ENCODE measurements around the gene HMGN4. TPM values are rescaled to one million over a fixed set of nuclear protein-coding genes. Genes with fewer than 3 reads are reported as not detected.

Gene HMGN4
- total and polyA plus RNA-seq, 2 donors from 2014 or later, result 49.3 to 72.7 TPM

- H3K36me3 ChIP-seq (ENCODE audit: control insufficient read depth in 2 of 3, insufficient read depth in 3 of 3, low read length in 3 of 3), result no peaks in the 10 kb centered on the region
- H3K4me3 ChIP-seq (ENCODE audit: low read length in 3 of 3), result no peak overlapping the region
- H3K9me3 ChIP-seq (ENCODE audit: control insufficient read depth in 2 of 3, insufficient read depth in 1 of 3, low read length in 3 of 3), result no peaks in the 10 kb centered on the region
- no peak overlapping the region for H3K9ac ChIP-seq (ENCODE audit: low read length in 3 of 3)
- intact Hi-C loops (cut with DNase I), result no loop called here
- H3K27ac ChIP-seq (ENCODE audit: low read depth in 2 of 2, low read length in 2 of 2), result no peak overlapping the region
- H3K27me3 ChIP-seq (ENCODE audit: control insufficient read depth, insufficient read depth, low read length), result peaks cover 10% of the 10 kb centered on the region
- H3K4me1 ChIP-seq (ENCODE audit: control insufficient read depth in 2 of 3, insufficient read depth in 2 of 3, low read depth in 1 of 3, low read length in 3 of 3), result peaks cover 0 to 5% (median 0%) of the 10 kb centered on the region in 3 donors
- DNase-seq (no peak), FAIRE-seq (no peak)
- TF ChIP-seq, protein P1, sequence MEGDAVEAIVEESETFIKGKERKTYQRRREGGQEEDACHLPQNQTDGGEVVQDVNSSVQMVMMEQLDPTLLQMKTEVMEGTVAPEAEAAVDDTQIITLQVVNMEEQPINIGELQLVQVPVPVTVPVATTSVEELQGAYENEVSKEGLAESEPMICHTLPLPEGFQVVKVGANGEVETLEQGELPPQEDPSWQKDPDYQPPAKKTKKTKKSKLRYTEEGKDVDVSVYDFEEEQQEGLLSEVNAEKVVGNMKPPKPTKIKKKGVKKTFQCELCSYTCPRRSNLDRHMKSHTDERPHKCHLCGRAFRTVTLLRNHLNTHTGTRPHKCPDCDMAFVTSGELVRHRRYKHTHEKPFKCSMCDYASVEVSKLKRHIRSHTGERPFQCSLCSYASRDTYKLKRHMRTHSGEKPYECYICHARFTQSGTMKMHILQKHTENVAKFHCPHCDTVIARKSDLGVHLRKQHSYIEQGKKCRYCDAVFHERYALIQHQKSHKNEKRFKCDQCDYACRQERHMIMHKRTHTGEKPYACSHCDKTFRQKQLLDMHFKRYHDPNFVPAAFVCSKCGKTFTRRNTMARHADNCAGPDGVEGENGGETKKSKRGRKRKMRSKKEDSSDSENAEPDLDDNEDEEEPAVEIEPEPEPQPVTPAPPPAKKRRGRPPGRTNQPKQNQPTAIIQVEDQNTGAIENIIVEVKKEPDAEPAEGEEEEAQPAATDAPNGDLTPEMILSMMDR (IDR thresholded peaks at IDR 0.05; ENCODE audit: borderline replicate concordance, extremely low read depth, insufficient read depth), result no peak
These were observed 40.6 kb upstream of the HMGN4 start for GRCh38 chr6:26497610-26498009.

DNA sequence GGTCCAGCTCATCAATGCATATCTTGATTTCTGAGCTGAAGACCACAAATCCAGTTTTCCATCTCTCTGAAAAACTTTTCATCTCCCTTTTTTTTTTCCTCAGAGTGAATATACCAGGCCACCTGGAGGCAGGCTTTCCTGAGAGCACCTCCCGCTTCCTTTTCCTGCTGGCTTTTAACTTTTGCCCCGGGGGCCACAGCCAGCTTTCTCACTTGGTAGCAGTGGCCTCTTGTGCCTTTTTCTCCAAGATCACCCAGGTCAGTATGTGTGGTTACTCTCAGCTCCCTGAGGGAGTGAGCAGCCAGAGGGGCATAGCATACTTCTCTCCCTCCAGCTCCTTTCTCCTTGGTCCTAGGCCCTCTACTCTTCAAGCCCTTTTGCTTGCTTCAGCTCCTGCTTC is 38.1 kb upstream of the HMGN4 start, which contains the start of gene BTN1A1:
Gene BTN1A1 (plus strand): TSS at position 202 of the 400 bp plus-strand sequence. CDS start 984 bp downstream, outside the sequence.
- H3K36me3 ChIP-seq (ENCODE audit: control insufficient read depth in 2 of 3, insufficient read depth in 3 of 3, low read length in 3 of 3), result no peaks in the 10 kb centered on the region
- peaks cover 11% of the 10 kb centered on the region for H3K27me3 ChIP-seq (ENCODE audit: control insufficient read depth, insufficient read depth, low read length)
- H3K27ac ChIP-seq (ENCODE audit: low read depth in 2 of 2, low read length in 2 of 2), result no peak within 1 kb of the TSS
- peaks cover 0 to 5% (median 0%) of the 10 kb centered on the region in 3 donors for H3K4me1 ChIP-seq (ENCODE audit: control insufficient read depth in 2 of 3, insufficient read depth in 2 of 3, low read depth in 1 of 3, low read length in 3 of 3)
- TF ChIP-seq, protein P1 (IDR thresholded peaks at IDR 0.05; ENCODE audit: borderline replicate concordance, extremely low read depth, insufficient read depth), result no peak
- no peak within 1 kb of the TSS for H3K4me3 ChIP-seq (ENCODE audit: low read length in 3 of 3)
- FAIRE-seq (no peak), DNase-seq (no peak)
- intact Hi-C loops (cut with DNase I), result no loop called here
- no peak within 1 kb of the TSS for H3K9ac ChIP-seq (ENCODE audit: low read length in 3 of 3)
- no peaks in the 10 kb centered on the region for H3K9me3 ChIP-seq (ENCODE audit: control insufficient read depth in 2 of 3, insufficient read depth in 1 of 3, low read length in 3 of 3)

DNA sequence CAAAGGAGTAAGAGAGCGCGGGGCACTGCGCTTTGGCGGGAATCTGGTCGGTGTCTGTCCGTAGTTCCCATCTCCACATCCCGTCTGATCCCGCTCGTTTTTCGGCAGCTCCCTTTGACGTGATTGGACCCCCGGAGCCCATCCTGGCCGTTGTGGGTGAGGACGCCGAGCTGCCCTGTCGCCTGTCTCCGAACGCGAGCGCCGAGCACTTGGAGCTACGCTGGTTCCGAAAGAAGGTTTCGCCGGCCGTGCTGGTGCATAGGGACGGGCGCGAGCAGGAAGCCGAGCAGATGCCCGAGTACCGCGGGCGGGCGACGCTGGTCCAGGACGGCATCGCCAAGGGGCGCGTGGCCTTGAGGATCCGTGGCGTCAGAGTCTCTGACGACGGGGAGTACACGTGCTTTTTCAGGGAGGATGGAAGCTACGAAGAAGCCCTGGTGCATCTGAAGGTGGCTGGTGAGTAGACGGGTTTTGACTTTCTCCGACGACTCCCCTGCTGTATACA is 36.6 kb upstream of the HMGN4 start:
- Histone ChIP-seq H3K27me3 (ENCODE audit: control insufficient read depth, insufficient read depth, low read length) (peaks cover 11% of the 10 kb centered on the region), H3K9ac (ENCODE audit: low read length in 3 of 3) (peak overlapping the region in 1 of 3 donors; percentile 28), H3K9me3 (ENCODE audit: control insufficient read depth in 2 of 3, insufficient read depth in 1 of 3, low read length in 3 of 3) (no peaks in the 10 kb centered on the region), H3K36me3 (ENCODE audit: control insufficient read depth in 2 of 3, insufficient read depth in 3 of 3, low read length in 3 of 3) (no peaks in the 10 kb centered on the region), H3K4me1 (ENCODE audit: control insufficient read depth in 2 of 3, insufficient read depth in 2 of 3, low read depth in 1 of 3, low read length in 3 of 3) (peaks cover 0 to 5% (median 0%) of the 10 kb centered on the region in 3 donors), H3K4me3 (ENCODE audit: low read length in 3 of 3) (peak overlapping the region; percentile 39 to 47 (median 40)), H3K27ac (ENCODE audit: low read depth in 2 of 2, low read length in 2 of 2) (no peak overlapping the region)
- DNase-seq (peak; percentile 39 to 77 (median 55)), FAIRE-seq (no peak)
- TF ChIP-seq, protein P1 (IDR thresholded peaks at IDR 0.05; ENCODE audit: borderline replicate concordance, extremely low read depth, insufficient read depth), result no peak
- intact Hi-C loops (cut with DNase I), result no loop called here

All from kidney (tissue), 14 donors.